GM23248 (cell line): ENCODE data around the gene ZBTB16. TPM values are rescaled to one million over a fixed set of nuclear protein-coding genes. Genes with fewer than 3 reads are reported as not detected.

ENCODE experiments used
- DNase-seq: peaks from one replicate; pipeline ENCODE4 v3.0.0-alpha.2; 2015
- H2AFZ ChIP-seq: fragments of 200-600 bp; sonication (generic); 2 replicates; pipeline ENCODE4 v1.6.1; 2016; ENCODE audit warnings: antibody characterized with exemption
- H3F3A ChIP-seq: fragments of 200-600 bp; sonication (generic); 2 replicates; pipeline ENCODE4 v1.6.1; 2016; ENCODE audit warnings: mild to moderate bottlenecking, antibody characterized with exemption, mixed run types; ENCODE audit not compliant: insufficient read depth
- H3K27ac ChIP-seq: fragments of 200-600 bp; sonication (generic); 2 replicates; pipeline ENCODE4 v1.5.1; 2016; ENCODE audit warnings: mild to moderate bottlenecking
- H3K27me3 ChIP-seq: fragments of 200-600 bp; sonication (generic); replicated peaks from 2 replicates; pipeline ENCODE4 v1.6.1; 2016; ENCODE audit warnings: mild to moderate bottlenecking; ENCODE audit not compliant: insufficient read depth
- H3K36me3 ChIP-seq: fragments of 200-600 bp; sonication (generic); 2 replicates; pipeline ENCODE4 v1.6.1; 2016; ENCODE audit warnings: low read depth, mild to moderate bottlenecking
- H3K4me1 ChIP-seq: fragments of 200-600 bp; sonication (generic); 2 replicates; pipeline ENCODE4 v1.6.1; 2016; ENCODE audit warnings: mild to moderate bottlenecking; ENCODE audit not compliant: insufficient read depth
- H3K4me2 ChIP-seq: fragments of 200-600 bp; sonication (generic); one replicate; pipeline ENCODE4 v1.6.1; 2016; ENCODE audit warnings: mild to moderate bottlenecking; ENCODE audit not compliant: unreplicated experiment
- H3K4me3 ChIP-seq: fragments of 200-600 bp; sonication (generic); 2 replicates; pipeline ENCODE4 v1.5.1; 2016; ENCODE audit warnings: mild to moderate bottlenecking
- H3K79me2 ChIP-seq: fragments of 200-600 bp; sonication (generic); 2 replicates; pipeline ENCODE4 v1.6.1; 2016; ENCODE audit warnings: mild to moderate bottlenecking; ENCODE audit not compliant: insufficient read depth
- H3K9ac ChIP-seq: fragments of 200-600 bp; sonication (generic); 2 replicates; pipeline ENCODE4 v1.6.1; 2016; ENCODE audit warnings: mild to moderate bottlenecking
- H3K9me2 ChIP-seq: fragments of 200-600 bp; sonication (generic); 2 replicates; pipeline ENCODE4 v1.6.1; 2016; ENCODE audit warnings: mixed run types, mild to moderate bottlenecking, moderate library complexity; ENCODE audit not compliant: insufficient read depth
- H3K9me3 ChIP-seq: fragments of 200-600 bp; sonication (generic); one replicate; pipeline ENCODE4 v1.6.1; 2017; ENCODE audit warnings: low read depth
- H4K20me1 ChIP-seq: fragments of 200-600 bp; sonication (generic); 2 replicates; pipeline ENCODE4 v1.6.0; 2016; ENCODE audit not compliant: insufficient read depth
- EZH2 ChIP-seq: fragments of 200-600 bp; sonication (generic); IDR thresholded peaks from 2 replicates; pipeline ENCODE4 v1.6.1; 2018; ENCODE audit warnings: antibody characterized with exemption, mild to moderate bottlenecking; ENCODE audit not compliant: insufficient read depth, poor library complexity, severe bottlenecking
- EZH2phosphoT487 ChIP-seq: fragments of 200-600 bp; sonication (generic); IDR thresholded peaks from 2 replicates; pipeline ENCODE4 v1.6.1; 2018; ENCODE audit warnings: antibody characterized with exemption, moderate library complexity, mild to moderate bottlenecking, low read depth; ENCODE audit not compliant: insufficient read depth
- WGBS, 2 experiments: methylation state at CpG; one replicate each; pipeline ENCODE4 v1.1.6; 2015 to 2017; ENCODE audit warnings: low lambda C conversion rate in 2 of 2, low coverage in 1 of 2; ENCODE audit errors: missing lambda C conversion rate in 2 of 2; 5-methylcytosine and 5-hydroxymethylcytosine counted together
- in situ Hi-C: fragments of 300-500 bp; cut with MboI; formaldehyde crosslinking; loops from 2 replicates; pipeline ENCODE4 v1.15.0; 2020
- polyA plus RNA-seq: library from polyadenylated mRNA; unstranded; fragments of >200 nt; fragmentation: Nextera tagmentation; extraction: Ambion mirVana; gene quantifications from 2 replicates; pipeline ENCODE4 v1.2.1, GENCODE V29; 2016
- total RNA-seq: library from RNA; depleted of rRNA; stranded (reverse); fragments of >200 nt; shearing (Covaris generic); gene quantifications from 2 replicates; pipeline ENCODE4 v1.2.3, GENCODE V29; 2014

Gene ZBTB16
- total and polyA plus RNA-seq, 2 experiments from 2014 or later, result not detected

- no peaks in the 10 kb centered on the region for H3K9me3 ChIP-seq
- no peak overlapping the region for H2AFZ ChIP-seq
- peak; percentile 23 for DNase-seq
- TF ChIP-seq EZH2, result no peak
- TF ChIP-seq EZH2phosphoT487, result no peak
- no peak overlapping the region for H3K27ac ChIP-seq
- H3K4me1 ChIP-seq, result peaks cover 46% of the 10 kb centered on the region
- no peak overlapping the region for H3K9ac ChIP-seq
- no peak overlapping the region for H3K4me3 ChIP-seq
- H3K36me3 ChIP-seq, result no peaks in the 10 kb centered on the region
- H3K79me2 ChIP-seq, result no peaks in the 10 kb centered on the region
- in situ Hi-C loops, result no loop called here
- H3F3A ChIP-seq, result peaks cover 34% of the 10 kb centered on the region
- H3K27me3 ChIP-seq, result 0 out of 2 replicates have a peak, but pooled peaks cover 5% of the 10 kb centered on the region
- H4K20me1 ChIP-seq, result no peaks in the 10 kb centered on the region
- 81 to 83% methylated on average over 9 of the region's 9 CpGs for WGBS, 2 experiments
- peak overlapping the region; percentile 54 for H3K4me2 ChIP-seq
- H3K9me2 ChIP-seq, result no peaks in the 10 kb centered on the region
Observed at GRCh38 chr11:114133548-114134329, 74.2 kb downstream of the ZBTB16 start.

- H3K4me2 ChIP-seq, result peak overlapping the region; percentile 21
- H3K27me3 ChIP-seq, result no peaks in the 10 kb centered on the region
- no peak overlapping the region for H3K4me3 ChIP-seq
- peaks cover 52% of the 10 kb centered on the region for H3K4me1 ChIP-seq
- DNase-seq, result peak; percentile 97
- H3K9ac ChIP-seq, result no peak overlapping the region; the same call in 1 of the 2 replicates
- H3K36me3 ChIP-seq, result no peaks in the 10 kb centered on the region
- H3F3A ChIP-seq, result peaks cover 34% of the 10 kb centered on the region
- peak overlapping the region; percentile 71 for H3K27ac ChIP-seq
- H3K9me3 ChIP-seq, result no peaks in the 10 kb centered on the region
- no peaks in the 10 kb centered on the region for H4K20me1 ChIP-seq
- WGBS, 2 experiments, result 10 to 15% methylated on average over 3 of the region's 3 CpGs
- no peak overlapping the region for H2AFZ ChIP-seq
- H3K79me2 ChIP-seq, result no peaks in the 10 kb centered on the region
- TF ChIP-seq EZH2, result no peak
- no peak for TF ChIP-seq EZH2phosphoT487
- no peaks in the 10 kb centered on the region for H3K9me2 ChIP-seq
- in situ Hi-C loops, result no loop called here
Observed at GRCh38 chr11:114134870-114135269, 75.4 kb downstream of the ZBTB16 start.

- H3K9me2 ChIP-seq, result no peaks in the 10 kb centered on the region
- no peaks in the 10 kb centered on the region for H3K9me3 ChIP-seq
- H3K9ac ChIP-seq, result no peak overlapping the region; the same call in 1 of the 2 replicates
- H3K79me2 ChIP-seq, result no peaks in the 10 kb centered on the region
- H3K4me2 ChIP-seq, result peak overlapping the region; percentile 48
- H3K4me3 ChIP-seq, result no peak overlapping the region
- TF ChIP-seq EZH2 (no peak), EZH2phosphoT487 (no peak)
- H3K27ac ChIP-seq, result peak overlapping the region; percentile 71
- peaks cover 52% of the 10 kb centered on the region for H3K4me1 ChIP-seq
- no peaks in the 10 kb centered on the region for H3K36me3 ChIP-seq
- in situ Hi-C loops, result no loop called here
- H4K20me1 ChIP-seq, result no peaks in the 10 kb centered on the region
- peak; percentile 74 for DNase-seq
- no peak overlapping the region for H2AFZ ChIP-seq
- 45 to 55% methylated on average over 4 of the region's 4 CpGs for WGBS, 2 experiments
- H3K27me3 ChIP-seq, result no peaks in the 10 kb centered on the region
- peaks cover 34% of the 10 kb centered on the region for H3F3A ChIP-seq
Observed at GRCh38 chr11:114135737-114136151, 76.2 kb downstream of the ZBTB16 start.

GRCh38 chr11:114136686-114137640 lies 77.5 kb downstream of the ZBTB16 start:
- Histone ChIP-seq H3K27ac (no peak overlapping the region), H3K79me2 (no peaks in the 10 kb centered on the region), H3K4me3 (no peak overlapping the region), H3F3A (peaks cover 29% of the 10 kb centered on the region), H3K4me1 (peaks cover 50% of the 10 kb centered on the region), H3K9me2 (no peaks in the 10 kb centered on the region), H3K4me2 (no peak overlapping the region), H3K27me3 (no peaks in the 10 kb centered on the region), H3K9ac (no peak overlapping the region), H4K20me1 (no peaks in the 10 kb centered on the region), H3K9me3 (no peaks in the 10 kb centered on the region), H2AFZ (no peak overlapping the region), H3K36me3 (no peaks in the 10 kb centered on the region)
- DNase-seq, result peak; percentile 32
- WGBS, 2 experiments, result 59 to 64% methylated on average over 10 of the region's 10 CpGs
- in situ Hi-C loops, result no loop called here
- no peak for TF ChIP-seq EZH2phosphoT487
- no peak for TF ChIP-seq EZH2
